Suprapubic skin (tissue), 4 donors: ENCODE data around the gene GPR156.
"Not testable (repeated sequence)": the region's sequence is repeated elsewhere in the genome, so short reads cannot be mapped to it uniquely, and the experiment has no call there.

Experiments used
- CTCF ChIP-seq, 2 donors: fragments of 200-600 bp in 1 of 2; fragments of 450-650 bp in 1 of 2; sonication (generic) in 1 of 2; IDR thresholded peaks; one replicate each; pipeline ENCODE4 v1.5.1; 2016 to 2019; ENCODE audit warnings: antibody characterized with exemption in 2 of 2, mild to moderate bottlenecking in 1 of 2, moderate library complexity in 1 of 2
- POLR2A ChIP-seq, 2 donors: fragments of 450-650 bp; IDR thresholded peaks; one replicate each; pipeline ENCODE4 v1.6.1; 2017; ENCODE audit warnings: antibody characterized with exemption in 2 of 2, mild to moderate bottlenecking in 2 of 2, moderate library complexity in 2 of 2
- POLR2AphosphoS5 ChIP-seq, 3 donors: sonication (generic); formaldehyde crosslinking; IDR thresholded peaks; one replicate each; pipeline ENCODE4 v1.6.1; 2017; ENCODE audit warnings: antibody characterized with exemption in 3 of 3

GRCh38 chr3:120155694-120156093, 129.3 kb downstream of the GPR156 start:
- TF ChIP-seq CTCF, POLR2AphosphoS5, POLR2A (IDR thresholded peaks at IDR 0.05): not testable (repeated sequence)
